Smooth muscle cell (in vitro differentiated cells): ENCODE data around the gene SLC25A20. TPM values are rescaled to one million over a fixed set of nuclear protein-coding genes. Genes with fewer than 3 reads are reported as not detected.

ENCODE experiments used
- DNase-seq: peaks from one replicate; lab custom pipeline; 2025; ENCODE audit not compliant: unreplicated experiment; lab: John Stamatoyannopoulos, UW
- H2AFZ ChIP-seq: fragments of 200-600 bp; sonication (generic); 2 replicates; pipeline ENCODE4 v1.6.0; 2016; ENCODE audit warnings: antibody characterized with exemption, low read depth, mild to moderate bottlenecking
- H3F3A ChIP-seq: fragments of 200-600 bp; sonication (generic); 2 replicates; pipeline ENCODE4 v1.6.0; 2017; ENCODE audit warnings: antibody characterized with exemption, low read depth
- H3K27ac ChIP-seq: fragments of 200-600 bp; sonication (generic); 2 replicates; pipeline ENCODE4 v1.5.1; 2016; ENCODE audit warnings: low read depth, mild to moderate bottlenecking
- H3K27me3 ChIP-seq: fragments of 200-600 bp; sonication (generic); 2 replicates; pipeline ENCODE4 v1.6.1; 2016; ENCODE audit warnings: low read depth, mild to moderate bottlenecking
- H3K36me3 ChIP-seq: fragments of 200-600 bp; sonication (generic); 2 replicates; pipeline ENCODE4 v1.5.1; 2016; ENCODE audit warnings: low read depth
- H3K4me1 ChIP-seq: fragments of 200-600 bp; sonication (generic); 2 replicates; pipeline ENCODE4 v1.5.1; 2016; ENCODE audit warnings: low read depth
- H3K4me2 ChIP-seq: fragments of 200-600 bp; sonication (generic); 2 replicates; pipeline ENCODE4 v1.6.0; 2016; ENCODE audit warnings: mild to moderate bottlenecking
- H3K4me3 ChIP-seq: fragments of 200-600 bp; sonication (generic); 2 replicates; pipeline ENCODE4 v1.5.1; 2016; ENCODE audit warnings: mild to moderate bottlenecking
- H3K79me2 ChIP-seq: fragments of 200-600 bp; sonication (generic); 2 replicates; pipeline ENCODE4 v1.6.0; 2016; ENCODE audit warnings: low read depth, mild to moderate bottlenecking
- H3K9ac ChIP-seq: fragments of 200-600 bp; sonication (generic); 2 replicates; pipeline ENCODE4 v1.6.0; 2016; ENCODE audit warnings: low read depth
- H3K9me3 ChIP-seq: fragments of 200-600 bp; sonication (generic); replicated peaks from 2 replicates; pipeline ENCODE4 v1.5.1; 2016; ENCODE audit warnings: low read depth
- H4K20me1 ChIP-seq: fragments of 200-600 bp; sonication (generic); 2 replicates; pipeline ENCODE4 v1.6.0; 2016; ENCODE audit warnings: low read depth
- WGBS: methylation state at CpG from one replicate; pipeline ENCODE4 v1.1.7; 2016; ENCODE audit warnings: low lambda C conversion rate; 5-methylcytosine and 5-hydroxymethylcytosine counted together
- polyA plus RNA-seq: library from polyadenylated mRNA; unstranded; fragments of >200 nt; fragmentation: Nextera tagmentation; extraction: Ambion mirVana; gene quantifications from 2 replicates; pipeline ENCODE4 v1.2.1, GENCODE V29; 2016
- total RNA-seq: library from RNA; depleted of rRNA; stranded (reverse); fragments of >200 nt; gene quantifications from 2 replicates; pipeline ENCODE4 v1.2.3, GENCODE V29; 2014
- TF ChIP-seq, protein P1 (sequence below): fragments of 200-600 bp; sonication (generic); IDR thresholded peaks from 2 replicates; pipeline ENCODE4 v1.5.1; 2017; ENCODE audit warnings: borderline replicate concordance, mild to moderate bottlenecking, antibody characterized with exemption; ENCODE audit not compliant: insufficient read depth, poor library complexity, severe bottlenecking

SLC25A20 gene
- 8.9 and 14.7 TPM in 2 replicates for total RNA-seq
- 12.1 and 14.6 TPM in 2 replicates for polyA plus RNA-seq

DNA sequence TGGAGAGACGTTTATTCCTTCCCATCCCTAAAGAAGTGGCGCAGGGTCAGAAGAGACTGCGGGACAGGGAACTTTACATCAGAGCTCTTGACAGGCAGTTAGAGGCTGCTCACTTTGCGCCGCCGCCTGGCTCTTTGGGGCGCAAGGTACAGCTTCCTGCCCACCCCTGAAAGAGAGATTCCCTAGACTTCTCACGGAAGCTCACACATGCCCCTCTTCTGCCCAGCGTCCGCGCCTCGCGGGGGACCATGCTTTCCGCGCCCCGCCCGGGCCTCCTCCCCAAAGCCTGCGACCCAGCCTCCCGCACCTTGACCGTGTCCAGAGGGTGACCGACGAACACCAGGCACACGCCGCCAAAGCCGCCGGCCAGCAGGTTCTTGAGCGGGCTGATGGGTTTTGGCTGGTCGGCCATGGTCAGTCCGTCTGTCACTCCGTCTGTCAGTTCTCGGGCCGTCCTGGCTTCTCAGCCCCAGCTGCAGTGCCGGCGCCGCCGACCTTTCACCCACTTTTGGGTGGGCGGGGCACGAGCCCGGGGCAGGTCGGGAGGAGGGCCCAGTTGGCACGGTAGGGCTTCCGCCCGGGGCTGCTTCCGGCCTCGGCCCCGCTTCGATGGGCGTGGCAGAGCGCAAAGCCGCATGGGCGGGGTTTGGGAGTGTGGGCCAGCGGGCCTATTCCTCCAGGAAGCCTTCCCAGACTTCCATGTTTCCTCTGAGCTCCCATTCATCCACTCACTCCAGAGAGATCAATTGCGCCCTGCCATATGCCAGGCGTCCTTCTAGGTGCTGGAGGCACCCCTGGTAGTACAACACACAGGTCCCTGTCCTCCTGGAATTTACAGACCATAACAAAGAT lies at the start of gene SLC25A20:
Gene SLC25A20 (minus strand): TSS at position 500 of the 852 bp plus-strand sequence. CDS start 88 bp downstream, at position 412.
- 4% methylated on average over 54 of the region's 54 CpGs for WGBS
- no peaks in the 10 kb centered on the region for H3K36me3 ChIP-seq
- no peaks in the 10 kb centered on the region for H3F3A ChIP-seq
- DNase-seq = peak; percentile 56
- no peaks in the 10 kb centered on the region for H3K27me3 ChIP-seq
- H3K9me3 ChIP-seq = no peaks in the 10 kb centered on the region
- no peaks in the 10 kb centered on the region for H3K79me2 ChIP-seq
- TF ChIP-seq, protein P1, sequence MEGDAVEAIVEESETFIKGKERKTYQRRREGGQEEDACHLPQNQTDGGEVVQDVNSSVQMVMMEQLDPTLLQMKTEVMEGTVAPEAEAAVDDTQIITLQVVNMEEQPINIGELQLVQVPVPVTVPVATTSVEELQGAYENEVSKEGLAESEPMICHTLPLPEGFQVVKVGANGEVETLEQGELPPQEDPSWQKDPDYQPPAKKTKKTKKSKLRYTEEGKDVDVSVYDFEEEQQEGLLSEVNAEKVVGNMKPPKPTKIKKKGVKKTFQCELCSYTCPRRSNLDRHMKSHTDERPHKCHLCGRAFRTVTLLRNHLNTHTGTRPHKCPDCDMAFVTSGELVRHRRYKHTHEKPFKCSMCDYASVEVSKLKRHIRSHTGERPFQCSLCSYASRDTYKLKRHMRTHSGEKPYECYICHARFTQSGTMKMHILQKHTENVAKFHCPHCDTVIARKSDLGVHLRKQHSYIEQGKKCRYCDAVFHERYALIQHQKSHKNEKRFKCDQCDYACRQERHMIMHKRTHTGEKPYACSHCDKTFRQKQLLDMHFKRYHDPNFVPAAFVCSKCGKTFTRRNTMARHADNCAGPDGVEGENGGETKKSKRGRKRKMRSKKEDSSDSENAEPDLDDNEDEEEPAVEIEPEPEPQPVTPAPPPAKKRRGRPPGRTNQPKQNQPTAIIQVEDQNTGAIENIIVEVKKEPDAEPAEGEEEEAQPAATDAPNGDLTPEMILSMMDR = no peak
- peaks cover 7% of the 10 kb centered on the region for H3K4me1 ChIP-seq
- H3K4me3 ChIP-seq = peak within 1 kb of the TSS; percentile 75
- H4K20me1 ChIP-seq = no peaks in the 10 kb centered on the region
- peak within 1 kb of the TSS; percentile 57 for H3K9ac ChIP-seq
- peak within 1 kb of the TSS; percentile 99 for H2AFZ ChIP-seq
- H3K4me2 ChIP-seq = peak within 1 kb of the TSS; percentile 88
- peak within 1 kb of the TSS; percentile 6 for H3K27ac ChIP-seq

- no peaks in the 10 kb centered on the region for H3K36me3 ChIP-seq
- H3K4me1 ChIP-seq = no peaks in the 10 kb centered on the region
- TF ChIP-seq, protein P1 = no peak
- DNase-seq = no peak
- H3K9ac ChIP-seq = no peak overlapping the region
- peaks cover 65% of the 10 kb centered on the region for H4K20me1 ChIP-seq
- H2AFZ ChIP-seq = no peak overlapping the region
- WGBS = 82% methylated on average over 4 of the region's 4 CpGs
- no peaks in the 10 kb centered on the region for H3K9me3 ChIP-seq
- peaks cover 57% of the 10 kb centered on the region for H3K79me2 ChIP-seq
- no peak overlapping the region for H3K4me3 ChIP-seq
- H3K27ac ChIP-seq = no peak overlapping the region
- no peaks in the 10 kb centered on the region for H3K27me3 ChIP-seq
- H3F3A ChIP-seq = no peaks in the 10 kb centered on the region
- H3K4me2 ChIP-seq = no peak overlapping the region
Measured at GRCh38 chr3:48945891-48946549, 47.3 kb upstream of the SLC25A20 start.

- no peak for DNase-seq
- Histone ChIP-seq H4K20me1 (peaks cover 64% of the 10 kb centered on the region), H3K4me3 (no peak overlapping the region), H2AFZ (no peak overlapping the region), H3K27me3 (no peaks in the 10 kb centered on the region), H3K4me1 (no peaks in the 10 kb centered on the region), H3K79me2 (peaks cover 53% of the 10 kb centered on the region), H3K4me2 (no peak overlapping the region), H3K27ac (no peak overlapping the region), H3K36me3 (no peaks in the 10 kb centered on the region), H3K9me3 (no peaks in the 10 kb centered on the region), H3F3A (no peaks in the 10 kb centered on the region), H3K9ac (no peak overlapping the region)
- 77% methylated on average over 2 of the region's 2 CpGs for WGBS
- TF ChIP-seq, protein P1 = no peak
Measured at GRCh38 chr3:48945432-48945831, 46.8 kb upstream of the SLC25A20 start.
